GM06990 (cell line): ENCODE data around the gene PLAAT2.

Experiments used
- DNase-seq: peaks from one replicate; pipeline ENCODE4 v3.0.0-alpha.2; 2011; ENCODE audit not compliant: insufficient read length; ENCODE audit errors: extremely low read depth
- H3K27me3 ChIP-seq: replicated peaks from 2 replicates; pipeline ENCODE4 v1.6.0; 2011; ENCODE audit warnings: low read length; ENCODE audit not compliant: control insufficient read depth, insufficient read depth
- H3K36me3 ChIP-seq: 2 replicates; pipeline ENCODE4 v1.5.1; 2011; ENCODE audit warnings: low read length; ENCODE audit not compliant: control insufficient read depth, insufficient read depth
- H3K4me3 ChIP-seq: replicated peaks from 2 replicates; pipeline ENCODE4 v1.5.1; 2011; ENCODE audit warnings: low read depth, mild to moderate bottlenecking, control low read depth, low read length
- CTCF ChIP-seq: IDR thresholded peaks from 2 replicates; pipeline ENCODE4 v1.5.1; 2011; ENCODE audit warnings: low read length, control low read depth, mild to moderate bottlenecking, inconsistent platforms; ENCODE audit not compliant: insufficient read depth, poor library complexity, severe bottlenecking

PLAAT2 gene

GRCh38 chr11:63506876-63507275, 56.3 kb downstream of the PLAAT2 start:
- DNase-seq = no peak
- Histone ChIP-seq H3K4me3 (no peak overlapping the region), H3K27me3 (no peaks in the 10 kb centered on the region; the same call in none of the 2 replicates), H3K36me3 (no peaks in the 10 kb centered on the region)
- TF ChIP-seq CTCF = no peak

GRCh38 chr11:63505857-63506528, 57.2 kb downstream of the PLAAT2 start, which contains the start of gene LGALS12:
Gene LGALS12 (plus strand): TSS chr11:63506084. CDS start chr11:63506459, 375 bp downstream.
- no peaks in the 10 kb centered on the region; the same call in none of the 2 replicates for H3K27me3 ChIP-seq
- no peaks in the 10 kb centered on the region for H3K36me3 ChIP-seq
- no peak for TF ChIP-seq CTCF
- no peak within 1 kb of the TSS for H3K4me3 ChIP-seq
- no peak for DNase-seq

GRCh38 chr11:63504933-63505586, 58.1 kb downstream of the PLAAT2 start:
- Histone ChIP-seq H3K27me3 (no peaks in the 10 kb centered on the region; the same call in none of the 2 replicates), H3K36me3 (no peaks in the 10 kb centered on the region), H3K4me3 (no peak overlapping the region)
- TF ChIP-seq CTCF = no peak
- DNase-seq = no peak

GRCh38 chr11:63504054-63504453, 59.1 kb downstream of the PLAAT2 start:
- no peak for TF ChIP-seq CTCF
- H3K4me3 ChIP-seq = no peak overlapping the region
- H3K27me3 ChIP-seq = no peaks in the 10 kb centered on the region; the same call in none of the 2 replicates
- H3K36me3 ChIP-seq = no peaks in the 10 kb centered on the region
- DNase-seq = no peak

- Histone ChIP-seq H3K27me3 (no peaks in the 10 kb centered on the region; the same call in 1 of the 2 replicates), H3K36me3 (no peaks in the 10 kb centered on the region), H3K4me3 (no peak overlapping the region)
- no peak for DNase-seq
- no peak for TF ChIP-seq CTCF
Observed at GRCh38 chr11:63503492-63503891, 59.7 kb downstream of the PLAAT2 start.
